Dermis microvascular lymphatic vessel endothelial cell (primary cell): ENCODE measurements around the gene IL17REL. TPM values are rescaled to one million over a fixed set of nuclear protein-coding genes. Genes with fewer than 3 reads are reported as not detected.
A peak's percentile ranks its signal among the peaks of the same experiment; 100 is the strongest.
"Not testable (repeated sequence)": the region's sequence is repeated elsewhere in the genome, so short reads cannot be mapped to it uniquely, and the experiment has no call there.

ENCODE experiments used
- DNase-seq, 2 donors: peaks; one replicate each; pipeline versions ENCODE4 v3.0.0 to v3.0.0-alpha.2; 2010; ENCODE audit warnings: low read depth in 2 of 2
- total RNA-seq: library from RNA; depleted of rRNA; stranded (reverse); fragments of >200 nt; gene quantifications from 2 replicates; pipeline ENCODE4 v1.2.1, GENCODE V29; 2014

IL17REL gene
- total RNA-seq, 1 donor from 2014 or later: not detected

DNA sequence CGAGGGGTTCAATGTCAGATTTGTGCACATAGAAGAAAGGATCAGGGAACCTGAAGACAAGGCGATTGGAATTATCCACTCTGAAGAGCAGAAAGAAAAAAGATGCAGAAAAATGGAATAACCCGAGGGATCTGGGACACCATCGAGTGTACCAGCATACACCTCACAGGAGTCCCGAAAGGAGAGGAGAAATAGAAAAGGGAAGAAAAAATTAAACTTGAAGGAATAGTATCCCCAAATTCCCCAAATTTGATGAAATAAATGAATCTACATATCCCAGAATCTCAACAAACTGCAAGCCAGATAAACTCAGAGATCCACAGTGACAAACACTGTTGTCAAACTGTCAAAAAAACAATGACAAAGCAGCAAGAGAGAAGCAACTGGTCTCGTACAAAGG, 21.4 kb downstream of the IL17REL start:
- no peak for DNase-seq

DNA sequence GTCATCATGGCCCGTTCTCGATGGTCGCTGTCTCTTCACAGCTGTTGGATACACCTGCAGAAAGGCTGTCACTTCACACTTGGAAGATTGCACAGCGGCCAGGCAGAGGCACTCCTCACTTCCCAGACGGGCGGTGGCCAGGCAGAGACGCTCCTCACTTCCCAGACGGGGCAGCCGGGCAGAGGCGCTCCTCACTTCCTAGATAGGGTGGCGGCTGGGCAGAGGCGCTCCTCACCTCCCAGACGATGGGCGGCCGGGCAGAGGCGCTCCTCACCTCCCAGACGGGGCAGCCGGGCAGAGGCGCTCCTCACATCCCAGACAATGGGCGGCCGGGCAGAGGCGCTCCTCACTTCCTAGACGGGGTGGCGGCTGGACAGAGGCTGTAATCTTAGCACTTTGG, 22.7 kb downstream of the IL17REL start:
- not testable (repeated sequence) for DNase-seq

GRCh38 chr22:49986325-49986724, 26.2 kb downstream of the IL17REL start:
- DNase-seq: no peak

DNA sequence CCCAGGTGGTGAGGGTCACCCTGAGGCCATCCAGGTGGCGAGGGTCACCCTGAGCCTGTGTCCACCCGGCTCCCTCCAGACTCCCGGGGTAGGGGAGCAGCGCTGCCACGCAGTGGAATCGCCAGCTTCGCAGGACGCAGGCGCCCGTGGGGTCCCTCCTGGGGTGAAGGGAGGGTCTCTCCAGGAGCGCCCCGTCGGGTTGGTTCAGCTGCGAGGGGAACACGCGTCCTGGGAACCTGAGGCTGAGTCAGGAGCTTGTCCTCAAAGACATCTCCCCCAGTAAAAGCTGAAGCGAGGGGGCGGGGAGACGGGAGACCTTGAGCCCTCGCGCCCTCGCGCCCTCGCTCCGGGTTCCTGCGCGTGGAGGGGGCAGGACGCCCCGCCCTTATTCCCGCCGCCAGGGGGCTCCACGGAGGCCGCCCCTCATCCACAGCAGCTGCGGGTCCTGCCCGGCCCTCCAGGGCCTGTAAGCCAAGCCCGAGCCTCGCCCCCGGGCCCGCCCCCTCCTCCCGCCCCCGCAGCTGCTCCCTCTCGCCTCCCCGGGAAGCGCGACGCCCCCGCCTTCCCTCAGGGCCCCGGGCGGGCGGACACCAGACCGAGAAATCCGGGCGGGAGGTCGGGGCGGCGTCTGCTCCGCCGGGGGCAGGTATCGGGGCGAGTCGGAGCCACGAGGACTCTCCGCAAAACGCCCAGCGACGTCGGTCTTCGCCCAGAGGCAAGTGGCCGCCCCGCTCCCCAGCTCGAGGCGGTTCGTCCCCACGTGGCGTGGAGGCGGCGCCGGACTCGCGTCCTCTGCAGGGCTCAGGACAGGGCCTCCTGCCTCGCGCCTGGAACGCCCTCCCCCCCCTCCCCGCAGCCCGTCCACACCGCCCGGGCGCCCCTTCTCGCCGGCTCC, 29.2 kb downstream of the IL17REL start:
- no peak for DNase-seq

DNA sequence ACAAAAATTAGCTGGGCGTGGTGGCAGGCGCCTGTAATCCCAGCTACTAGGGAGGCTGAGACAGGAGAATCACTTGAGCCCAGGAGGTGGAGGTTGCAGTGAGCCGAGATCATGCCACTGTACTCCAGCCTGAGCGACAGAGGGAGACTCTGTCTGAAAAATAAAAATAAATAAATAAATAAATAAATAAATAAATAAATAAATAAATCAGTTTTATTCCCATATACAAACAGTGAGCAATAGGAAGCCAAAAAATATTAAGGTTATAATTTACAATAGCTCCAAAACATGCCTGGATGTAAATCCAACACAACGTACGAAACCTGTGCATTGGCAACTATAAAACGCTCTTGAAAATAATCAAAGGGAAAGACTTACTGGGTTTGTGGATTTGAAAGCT, 30.8 kb downstream of the IL17REL start:
- not testable (repeated sequence) for DNase-seq

GRCh38 chr22:49979587-49980264, 32.8 kb downstream of the IL17REL start:
- DNase-seq: peak in 1 of 2 donors; percentile 72

DNA sequence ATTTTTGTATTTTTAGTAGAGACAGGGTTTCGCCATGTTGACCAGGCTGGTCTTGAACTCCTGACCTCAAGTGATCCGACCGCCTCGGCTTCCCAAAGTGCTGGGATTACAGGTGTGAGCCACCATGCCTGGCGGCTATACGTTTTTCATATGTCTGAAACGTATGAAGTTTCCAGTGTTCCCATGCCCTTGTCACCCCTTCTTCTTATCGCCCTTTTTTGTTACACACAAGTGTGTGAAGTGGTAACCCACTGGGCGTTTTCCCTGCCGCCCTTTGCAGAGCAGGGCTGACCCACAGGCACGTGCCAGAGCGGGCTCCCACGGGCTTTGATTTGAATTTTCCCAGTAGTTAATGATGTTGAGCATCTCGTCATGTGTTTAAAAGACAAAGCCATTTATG, 35.0 kb downstream of the IL17REL start:
- DNase-seq: no peak

DNA sequence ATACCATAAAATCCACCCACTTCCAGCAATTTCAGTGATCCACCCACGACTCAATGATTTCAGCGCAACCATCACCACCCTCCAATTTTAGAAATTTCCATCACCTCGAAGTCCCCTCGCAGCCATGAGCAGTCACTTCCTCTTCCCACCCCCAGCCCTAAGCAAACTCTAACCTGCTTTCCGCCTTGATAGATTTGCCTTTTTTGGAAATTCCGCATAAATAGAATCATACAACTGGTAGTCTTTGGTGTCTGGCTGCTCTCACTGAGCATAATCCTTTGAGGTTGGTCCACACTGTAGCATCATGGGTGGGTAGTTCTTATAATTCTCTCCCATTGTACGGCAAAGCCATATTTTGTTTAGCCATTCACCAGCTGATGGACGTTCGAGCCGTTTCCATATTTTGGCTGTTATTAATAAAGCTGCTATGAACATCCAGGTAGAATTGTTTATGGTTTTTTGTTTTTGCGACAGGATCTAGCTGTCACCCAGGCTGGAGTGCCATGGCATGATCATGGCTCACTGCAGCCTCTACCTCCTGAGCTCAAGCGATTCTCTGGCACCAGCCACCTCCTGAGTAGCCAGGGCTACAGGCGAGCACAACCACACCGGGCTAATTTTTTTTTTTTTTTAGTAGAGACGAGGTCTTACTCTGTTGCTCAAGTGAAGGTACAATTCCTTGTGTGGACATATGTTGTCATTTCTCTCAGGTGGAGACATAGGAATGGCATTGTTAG, 36.0 kb downstream of the IL17REL start:
- no peak for DNase-seq

GRCh38 chr22:49975543-49976389, 36.8 kb downstream of the IL17REL start:
- DNase-seq: no peak

DNA sequence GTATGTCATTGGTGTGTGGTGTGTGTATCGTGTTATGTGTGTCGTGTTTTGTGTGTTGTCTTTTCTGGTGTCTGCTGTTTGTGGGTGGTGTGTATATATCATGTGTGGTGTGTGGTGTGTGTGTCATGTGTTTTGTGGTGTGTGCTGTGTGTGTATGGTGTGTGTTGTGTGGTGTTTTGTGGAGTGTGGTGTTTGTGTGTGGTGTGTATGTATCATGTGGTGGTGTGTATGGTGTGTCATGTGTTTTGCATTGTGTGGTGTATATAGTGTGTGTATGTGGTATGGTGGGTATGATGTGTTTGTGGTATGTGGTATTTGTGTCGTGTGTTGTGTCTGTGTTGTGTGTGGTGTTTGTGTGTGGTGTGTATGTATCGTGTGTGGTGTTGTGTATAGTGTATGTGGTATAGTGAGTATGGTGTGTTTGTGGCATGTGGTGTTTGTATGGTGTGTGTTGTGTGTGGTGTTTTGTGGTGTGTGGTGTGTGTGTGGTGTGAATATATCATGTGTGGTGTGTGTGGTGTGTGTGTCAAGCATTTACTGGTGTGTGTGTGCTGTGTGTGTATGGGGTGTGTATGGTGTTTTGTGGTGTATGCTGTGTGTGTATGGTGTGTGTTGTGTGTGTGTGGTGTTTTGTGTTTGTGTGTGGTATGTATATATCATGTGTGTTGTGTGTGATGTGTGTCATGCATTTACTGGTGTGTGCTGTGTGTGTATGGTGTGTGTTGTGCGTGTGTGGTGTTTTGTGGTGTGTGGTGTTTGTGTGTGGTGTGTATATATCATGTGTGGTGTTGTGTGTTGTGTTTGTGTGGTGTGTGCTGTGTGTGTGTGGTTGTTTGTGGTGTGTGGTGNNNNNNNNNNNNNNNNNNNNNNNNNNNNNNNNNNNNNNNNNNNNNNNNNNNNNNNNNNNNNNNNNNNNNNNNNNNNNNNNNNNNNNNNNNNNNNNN, 39.3 kb downstream of the IL17REL start:
- no peak for DNase-seq

GRCh38 chr22:49972163-49973017, 40.2 kb downstream of the IL17REL start:
- DNase-seq: no peak

DNA sequence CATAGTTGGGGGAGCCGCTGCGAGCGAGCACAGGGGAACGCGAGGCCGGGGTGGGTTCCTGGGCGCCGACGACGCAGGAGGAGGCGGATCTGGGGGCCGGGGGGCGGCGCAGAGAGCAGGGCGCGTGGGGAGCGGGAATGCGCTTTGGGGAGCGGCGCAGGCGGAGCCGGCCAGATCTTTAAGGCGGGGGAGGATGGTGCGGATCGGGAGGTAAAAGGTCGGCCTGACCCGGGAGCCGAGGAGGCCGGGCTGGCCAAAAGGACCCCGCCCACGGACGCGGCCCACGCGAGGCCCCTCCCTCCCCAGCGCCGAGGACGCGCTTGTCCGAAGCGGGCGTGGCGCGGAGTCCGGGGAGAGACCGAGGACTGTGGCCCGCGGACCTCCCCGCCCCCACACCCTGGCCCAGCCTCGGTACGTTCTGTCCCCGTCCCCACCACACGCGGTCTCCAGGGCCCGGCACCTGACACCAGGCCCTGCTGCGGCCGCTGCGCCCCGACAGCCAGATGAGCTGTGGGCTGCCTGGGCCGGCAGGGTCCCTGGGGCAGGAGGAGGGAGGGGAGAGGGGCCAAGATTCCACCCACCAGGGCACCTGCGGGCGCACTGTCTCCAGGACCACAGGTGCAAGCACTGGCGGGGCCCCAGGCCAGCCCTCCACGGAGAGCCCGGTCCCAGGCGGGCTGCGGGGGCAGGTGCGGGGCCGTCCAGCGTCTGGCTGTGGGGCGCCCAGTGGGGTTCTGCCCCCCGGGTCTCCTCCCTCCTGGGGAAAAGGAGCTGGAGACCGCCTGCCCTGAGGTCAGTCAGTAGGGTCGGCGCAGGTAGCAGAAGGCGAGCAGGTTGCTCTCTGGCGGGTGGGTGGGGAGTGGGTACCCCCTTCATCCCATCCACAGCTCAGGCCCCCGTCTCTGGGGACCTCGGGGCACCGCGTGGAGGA, 41.1 kb downstream of the IL17REL start:
- no peak for DNase-seq

DNA sequence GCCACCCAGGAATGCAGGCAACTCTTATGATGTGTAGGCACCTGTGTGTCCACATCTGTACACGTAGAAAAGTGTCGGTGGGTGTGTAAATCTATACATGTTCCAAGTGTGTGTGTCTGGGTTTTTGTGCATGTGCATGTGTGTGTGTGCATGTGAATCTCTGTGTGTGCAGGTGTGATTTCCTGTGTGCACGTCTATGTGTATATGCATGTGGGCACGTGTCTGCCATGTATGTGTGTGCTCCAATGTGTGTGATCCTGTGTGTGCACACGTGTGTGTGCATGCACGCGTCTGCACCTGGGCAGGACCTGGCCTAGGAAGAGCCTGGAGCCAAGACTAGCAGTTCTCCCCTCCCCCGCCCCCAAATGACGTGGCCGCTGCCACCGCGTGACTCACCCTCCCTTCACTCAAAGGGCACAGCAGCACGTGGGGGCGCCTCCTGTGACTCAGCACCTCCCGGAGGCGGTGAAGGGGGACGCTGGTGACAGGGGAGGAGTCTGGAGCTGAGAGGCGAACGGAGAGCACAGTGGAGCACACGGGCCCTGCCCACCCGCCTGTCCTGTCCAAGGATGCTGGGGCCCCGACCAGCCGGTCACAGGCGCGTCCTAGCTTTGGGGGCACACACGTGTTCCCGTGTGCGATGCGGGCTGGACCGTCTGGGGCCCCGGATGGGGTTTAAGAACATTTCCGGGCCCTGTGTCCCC, 41.9 kb downstream of the IL17REL start:
- peak; percentile 91 to 98 for DNase-seq

DNA sequence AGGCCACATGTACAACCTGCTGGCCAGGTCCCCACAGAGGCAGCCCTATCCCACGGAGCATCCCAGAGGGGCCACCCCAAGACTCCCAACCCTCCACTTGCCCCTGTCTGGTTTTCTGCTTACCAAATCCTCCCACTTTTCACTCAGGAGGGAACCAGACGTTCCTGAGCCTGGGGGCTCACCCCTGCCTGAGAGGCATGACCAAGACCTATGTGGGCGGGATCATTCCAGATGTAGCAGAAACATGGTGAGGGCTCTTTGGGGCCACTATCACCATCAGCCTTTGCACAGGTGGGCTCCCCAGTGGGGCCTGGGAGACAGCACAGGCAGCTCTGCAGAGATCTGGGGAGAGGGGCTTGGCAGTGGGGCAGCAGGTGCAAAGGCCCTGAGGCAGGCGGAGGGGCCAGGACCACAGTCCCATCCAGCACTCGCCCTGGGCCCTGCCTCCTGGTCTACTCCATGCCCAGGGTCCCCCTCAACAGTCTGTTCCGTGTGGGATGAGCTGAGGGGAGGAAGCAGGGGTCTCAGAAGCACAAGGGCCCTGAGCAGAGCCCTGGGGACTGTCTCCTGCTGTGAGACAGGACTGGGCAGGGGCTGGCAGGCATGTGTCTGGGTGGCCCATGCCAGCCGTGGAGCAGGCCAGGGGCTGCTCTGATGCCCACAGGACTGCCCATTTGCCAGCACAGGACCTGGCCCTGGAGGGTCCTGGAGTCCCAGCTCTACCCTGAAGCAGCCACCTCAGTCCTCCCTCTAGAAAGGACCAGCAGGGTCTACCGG, 42.6 kb downstream of the IL17REL start:
- no peak for DNase-seq

- no peak for DNase-seq
Observed at GRCh38 chr22:49968831-49969661, 43.5 kb downstream of the IL17REL start.
